ENCODE results near the gene QPCT. TPM values are rescaled to one million over a fixed set of nuclear protein-coding genes. Genes with fewer than 3 reads are reported as not detected.
A peak's percentile ranks its signal among the peaks of the same experiment; 100 is the strongest.

Gene QPCT
- total RNA-seq, 2 experiments from 2014 or later: 3.5 to 52.6 TPM

DNA sequence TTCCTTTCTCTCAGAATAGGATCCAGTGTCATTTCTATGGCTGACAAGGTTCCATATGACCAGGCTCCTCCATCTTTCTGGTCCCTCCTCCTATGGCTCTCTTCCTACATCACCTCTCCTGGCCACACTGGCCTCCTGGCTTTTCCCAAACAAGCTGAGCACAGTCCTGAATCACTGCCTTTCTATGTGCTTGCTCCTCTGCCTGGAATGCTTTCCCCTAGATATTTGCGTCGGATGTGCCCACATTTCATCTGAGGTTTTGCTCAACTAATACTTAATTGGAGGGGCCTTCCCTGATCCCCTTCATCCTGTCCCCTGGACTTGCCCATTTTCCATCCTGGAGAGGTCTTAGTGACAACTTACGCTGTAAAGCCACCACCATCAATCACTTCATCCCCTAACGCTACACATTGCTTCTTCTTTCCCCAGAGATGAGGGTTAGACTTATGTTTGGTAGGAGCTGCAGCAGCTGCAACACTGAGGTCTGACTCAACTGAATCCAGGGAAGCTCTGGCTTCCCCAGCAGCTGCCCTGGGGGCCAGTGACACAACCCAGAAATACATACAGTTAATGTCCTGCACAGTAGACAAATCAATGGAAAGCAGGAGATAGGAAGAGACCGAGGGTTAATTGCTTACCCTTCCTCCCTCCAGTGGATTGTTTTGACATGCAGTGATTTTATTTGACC, 42.9 kb downstream of the QPCT start:
- Histone ChIP-seq H4K20me1 (ENCODE audit: insufficient read depth, low read length) (no peaks in the 10 kb centered on the region), H3K4me1 (ENCODE audit: insufficient read depth, low read length, poor library complexity, severe bottlenecking) (peaks cover 63% of the 10 kb centered on the region), H3K4me3 (ENCODE audit: low read depth, low read length, poor library complexity, severe bottlenecking) (no peak overlapping the region), H3K27ac (ENCODE audit: low read depth, low read length, poor library complexity, severe bottlenecking) (no peak overlapping the region), H3K36me3 (ENCODE audit: insufficient read depth, low read length) (no peaks in the 10 kb centered on the region), H3K4me2 (ENCODE audit: low read length) (0 out of 2 replicates have a peak overlapping the region, but pooled peaks have one; percentile 14), H3K9me3 (ENCODE audit: low read length) (no peaks in the 10 kb centered on the region), H3K79me2 (ENCODE audit: insufficient read depth, low read depth, low read length) (no peaks in the 10 kb centered on the region), H3K9me2 (ENCODE audit: insufficient read depth, low read length) (no peaks in the 10 kb centered on the region), H2AFZ (ENCODE audit: low read length) (no peak overlapping the region; the same call in 1 of the 2 replicates)
- TF ChIP-seq, protein P1, sequence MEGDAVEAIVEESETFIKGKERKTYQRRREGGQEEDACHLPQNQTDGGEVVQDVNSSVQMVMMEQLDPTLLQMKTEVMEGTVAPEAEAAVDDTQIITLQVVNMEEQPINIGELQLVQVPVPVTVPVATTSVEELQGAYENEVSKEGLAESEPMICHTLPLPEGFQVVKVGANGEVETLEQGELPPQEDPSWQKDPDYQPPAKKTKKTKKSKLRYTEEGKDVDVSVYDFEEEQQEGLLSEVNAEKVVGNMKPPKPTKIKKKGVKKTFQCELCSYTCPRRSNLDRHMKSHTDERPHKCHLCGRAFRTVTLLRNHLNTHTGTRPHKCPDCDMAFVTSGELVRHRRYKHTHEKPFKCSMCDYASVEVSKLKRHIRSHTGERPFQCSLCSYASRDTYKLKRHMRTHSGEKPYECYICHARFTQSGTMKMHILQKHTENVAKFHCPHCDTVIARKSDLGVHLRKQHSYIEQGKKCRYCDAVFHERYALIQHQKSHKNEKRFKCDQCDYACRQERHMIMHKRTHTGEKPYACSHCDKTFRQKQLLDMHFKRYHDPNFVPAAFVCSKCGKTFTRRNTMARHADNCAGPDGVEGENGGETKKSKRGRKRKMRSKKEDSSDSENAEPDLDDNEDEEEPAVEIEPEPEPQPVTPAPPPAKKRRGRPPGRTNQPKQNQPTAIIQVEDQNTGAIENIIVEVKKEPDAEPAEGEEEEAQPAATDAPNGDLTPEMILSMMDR (conservative IDR thresholded peaks at IDR 0.05; ENCODE audit: low read length): no peak
- no peak for TF ChIP-seq EZH2phosphoT487 (IDR thresholded peaks at IDR 0.05; ENCODE audit: borderline replicate concordance, low read depth, low read length)
- DNase-seq (ENCODE audit: low spot score): no peak
- no TSS peak for BruUV-seq (replicated peaks)
- ChIA-PET POLR2A (interaction anchor here (0.7 to 7.2 kb wide), 8 partner anchors 10 to 302 kb away, joined by 3 to 158 read pairs (median 3); partner anchors contain the start of gene PRKD3), CTCF (ENCODE audit: unreplicated experiment) (interaction anchor here (2.4 kb wide), 1 partner anchor 12 kb away, joined by 6 read pairs; no protein-coding TSS in a partner anchor)
- intact Hi-C loops (cut with micrococcal nuclease; ENCODE audit: unreplicated experiment): no loop called here

DNA sequence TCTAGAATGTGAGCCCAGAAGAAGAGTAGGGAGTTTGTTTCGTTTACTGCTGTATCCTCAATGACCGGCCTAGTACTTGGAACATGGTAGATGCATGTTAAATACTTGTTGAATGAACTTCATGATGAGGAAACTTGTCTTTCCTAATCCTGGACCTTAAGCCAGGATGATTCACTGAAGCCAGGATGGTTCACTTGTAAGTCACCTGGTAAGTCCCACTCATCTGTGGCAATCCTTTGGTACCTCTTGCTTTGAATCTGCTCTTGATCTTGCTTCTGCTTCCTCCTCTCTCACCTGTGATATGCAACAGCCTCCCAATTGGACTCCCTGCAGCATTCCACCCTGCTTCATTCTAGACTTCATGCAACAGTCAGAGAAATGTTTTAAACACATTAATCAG, 43.6 kb downstream of the QPCT start:
- Histone ChIP-seq H3K27ac (ENCODE audit: low read depth, low read length, poor library complexity, severe bottlenecking) (no peak overlapping the region), H3K9me3 (ENCODE audit: low read length) (no peaks in the 10 kb centered on the region), H3K4me2 (ENCODE audit: low read length) (0 out of 2 replicates have a peak overlapping the region, but pooled peaks have one; percentile 14), H4K20me1 (ENCODE audit: insufficient read depth, low read length) (no peaks in the 10 kb centered on the region), H3K36me3 (ENCODE audit: insufficient read depth, low read length) (no peaks in the 10 kb centered on the region), H3K4me3 (ENCODE audit: low read depth, low read length, poor library complexity, severe bottlenecking) (no peak overlapping the region), H3K4me1 (ENCODE audit: insufficient read depth, low read length, poor library complexity, severe bottlenecking) (peaks cover 56% of the 10 kb centered on the region), H3K79me2 (ENCODE audit: insufficient read depth, low read depth, low read length) (no peaks in the 10 kb centered on the region), H2AFZ (ENCODE audit: low read length) (no peak overlapping the region; the same call in 1 of the 2 replicates), H3K9me2 (ENCODE audit: insufficient read depth, low read length) (no peaks in the 10 kb centered on the region)
- TF ChIP-seq, protein P1 (conservative IDR thresholded peaks at IDR 0.05; ENCODE audit: low read length): no peak
- TF ChIP-seq EZH2phosphoT487 (IDR thresholded peaks at IDR 0.05; ENCODE audit: borderline replicate concordance, low read depth, low read length): no peak
- intact Hi-C loops (cut with micrococcal nuclease; ENCODE audit: unreplicated experiment): no loop called here
- BruUV-seq (replicated peaks): no TSS peak
- ChIA-PET CTCF (ENCODE audit: unreplicated experiment) (interaction anchor here (2.4 kb wide), 1 partner anchor 13 kb away, joined by 6 read pairs; no protein-coding TSS in a partner anchor), POLR2A (interaction anchor here (0.7 to 7.2 kb wide), 5 partner anchors 11 to 302 kb away, joined by 3 to 158 read pairs (median 5); no protein-coding TSS in a partner anchor)
- DNase-seq (ENCODE audit: low spot score): no peak

DNA sequence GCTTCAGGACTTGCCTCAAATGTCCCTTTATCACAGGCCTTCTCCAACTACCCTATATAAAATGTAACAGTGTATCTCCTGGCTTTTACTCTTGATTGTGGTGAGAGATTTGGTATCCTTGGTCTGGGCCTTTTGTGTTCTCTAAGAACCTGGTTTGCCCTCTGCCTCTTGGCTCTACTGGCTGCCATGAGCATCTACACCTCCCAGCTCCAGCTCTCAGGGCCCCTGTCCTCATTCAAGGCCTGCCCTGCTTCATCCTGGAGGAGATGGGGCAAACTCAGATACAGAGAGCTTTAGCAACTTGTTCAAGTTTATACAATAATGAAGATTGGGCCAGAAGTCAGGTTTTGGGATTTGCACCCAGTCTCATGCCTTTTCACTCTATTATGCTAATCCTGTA, 45.0 kb downstream of the QPCT start:
- peak overlapping the region; percentile 65 for H3K4me2 ChIP-seq (ENCODE audit: low read length)
- no peak overlapping the region; the same call in 1 of the 2 replicates for H2AFZ ChIP-seq (ENCODE audit: low read length)
- no TSS peak for BruUV-seq (replicated peaks)
- ChIA-PET CTCF (ENCODE audit: unreplicated experiment) (interaction anchor here (1.3 to 3.3 kb wide), 2 partner anchors 12 to 30 kb away, joined by 3 to 37 read pairs; no protein-coding TSS in a partner anchor), POLR2A (interaction anchor here (0.5 to 7.2 kb wide), 18 partner anchors 8 to 988 kb away, joined by 3 to 158 read pairs (median 5); no protein-coding TSS in a partner anchor)
- TF ChIP-seq, protein P1 (conservative IDR thresholded peaks at IDR 0.05; ENCODE audit: low read length): no peak
- no peak for TF ChIP-seq EZH2phosphoT487 (IDR thresholded peaks at IDR 0.05; ENCODE audit: borderline replicate concordance, low read depth, low read length)
- intact Hi-C loops (cut with micrococcal nuclease; ENCODE audit: unreplicated experiment): no loop called here
- no peak for DNase-seq (ENCODE audit: low spot score)
- H4K20me1 ChIP-seq (ENCODE audit: insufficient read depth, low read length): no peaks in the 10 kb centered on the region
- peaks cover 70% of the 10 kb centered on the region for H3K4me1 ChIP-seq (ENCODE audit: insufficient read depth, low read length, poor library complexity, severe bottlenecking)
- no peaks in the 10 kb centered on the region for H3K9me2 ChIP-seq (ENCODE audit: insufficient read depth, low read length)
- H3K36me3 ChIP-seq (ENCODE audit: insufficient read depth, low read length): no peaks in the 10 kb centered on the region
- no peaks in the 10 kb centered on the region for H3K9me3 ChIP-seq (ENCODE audit: low read length)
- no peaks in the 10 kb centered on the region for H3K79me2 ChIP-seq (ENCODE audit: insufficient read depth, low read depth, low read length)
- peak overlapping the region; percentile 48 for H3K4me3 ChIP-seq (ENCODE audit: low read depth, low read length, poor library complexity, severe bottlenecking)
- peak overlapping the region; percentile 80 for H3K27ac ChIP-seq (ENCODE audit: low read depth, low read length, poor library complexity, severe bottlenecking)
